ENCODE data around the gene SEMA3G.
A peak's percentile ranks its signal among the peaks of the same experiment; 100 is the strongest.

The SEMA3G gene

DNA sequence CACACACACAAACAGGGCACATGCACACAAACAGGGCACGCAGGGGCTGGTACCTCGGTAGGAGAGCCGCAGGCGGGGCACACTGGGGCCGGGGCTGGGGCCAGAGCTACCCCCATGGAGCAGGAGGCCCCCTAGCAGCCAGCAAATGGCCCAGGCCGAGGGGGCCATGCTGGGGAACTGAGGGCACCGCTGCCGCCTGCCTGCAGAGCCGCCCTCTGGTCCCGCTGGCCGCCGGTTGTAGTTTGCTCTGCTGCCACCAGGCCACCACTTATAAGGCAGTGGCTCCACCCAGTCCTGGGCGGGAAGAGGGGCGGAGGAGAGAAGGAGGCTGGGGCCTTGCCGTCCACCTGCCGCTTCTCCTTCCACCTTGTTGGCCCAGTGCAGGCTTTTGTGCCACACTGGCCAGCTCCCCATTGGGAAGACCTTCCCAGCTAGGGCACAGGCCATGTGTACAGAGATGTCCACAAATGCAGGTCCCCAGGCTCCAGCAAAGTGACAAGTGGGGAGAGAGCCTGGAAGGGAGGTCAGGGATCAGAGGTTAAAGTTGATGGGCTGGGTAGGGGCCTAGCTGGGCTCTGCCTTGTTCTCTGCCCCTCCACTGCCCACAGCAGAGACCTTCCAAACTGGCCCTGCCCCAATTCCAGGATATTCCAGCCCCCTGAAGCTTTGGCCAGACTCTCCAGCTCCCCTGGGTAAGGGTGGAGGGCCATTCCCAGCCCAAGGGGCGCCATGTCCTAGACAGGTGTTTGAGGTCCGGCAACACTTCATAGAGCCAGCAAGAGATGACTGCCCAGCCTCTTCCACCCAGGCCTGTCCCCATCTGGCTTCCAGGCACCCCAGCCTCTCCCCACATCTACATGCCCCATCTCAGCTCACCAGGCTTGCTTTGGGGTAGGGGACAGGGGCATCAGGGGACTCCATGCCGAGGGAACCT is at the start of gene SEMA3G:
TSS of gene SEMA3G (minus strand) at position 244 of the 934 bp plus-strand sequence. CDS start at position 168, 76 bp downstream.
- DNase-seq (ENCODE audit: low read depth), result peak; percentile 19
- no peak within 1 kb of the TSS for H3K4me3 ChIP-seq (ENCODE audit: low read depth, low read length)
- TF ChIP-seq, protein P1, sequence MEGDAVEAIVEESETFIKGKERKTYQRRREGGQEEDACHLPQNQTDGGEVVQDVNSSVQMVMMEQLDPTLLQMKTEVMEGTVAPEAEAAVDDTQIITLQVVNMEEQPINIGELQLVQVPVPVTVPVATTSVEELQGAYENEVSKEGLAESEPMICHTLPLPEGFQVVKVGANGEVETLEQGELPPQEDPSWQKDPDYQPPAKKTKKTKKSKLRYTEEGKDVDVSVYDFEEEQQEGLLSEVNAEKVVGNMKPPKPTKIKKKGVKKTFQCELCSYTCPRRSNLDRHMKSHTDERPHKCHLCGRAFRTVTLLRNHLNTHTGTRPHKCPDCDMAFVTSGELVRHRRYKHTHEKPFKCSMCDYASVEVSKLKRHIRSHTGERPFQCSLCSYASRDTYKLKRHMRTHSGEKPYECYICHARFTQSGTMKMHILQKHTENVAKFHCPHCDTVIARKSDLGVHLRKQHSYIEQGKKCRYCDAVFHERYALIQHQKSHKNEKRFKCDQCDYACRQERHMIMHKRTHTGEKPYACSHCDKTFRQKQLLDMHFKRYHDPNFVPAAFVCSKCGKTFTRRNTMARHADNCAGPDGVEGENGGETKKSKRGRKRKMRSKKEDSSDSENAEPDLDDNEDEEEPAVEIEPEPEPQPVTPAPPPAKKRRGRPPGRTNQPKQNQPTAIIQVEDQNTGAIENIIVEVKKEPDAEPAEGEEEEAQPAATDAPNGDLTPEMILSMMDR (IDR thresholded peaks at IDR 0.05; ENCODE audit: low read depth, low read length, missing control alignments), result peak; percentile 66

GRCh38 chr3:52494445-52494844 is 49.5 kb upstream of the SEMA3G start:
- H3K4me3 ChIP-seq (ENCODE audit: low read depth, low read length), result no peak overlapping the region
- no peak for DNase-seq (ENCODE audit: low read depth)
- TF ChIP-seq, protein P1 (IDR thresholded peaks at IDR 0.05; ENCODE audit: low read depth, low read length, missing control alignments), result no peak

GRCh38 chr3:52493232-52494017 is 48.5 kb upstream of the SEMA3G start:
- no peak for DNase-seq (ENCODE audit: low read depth)
- no peak overlapping the region for H3K4me3 ChIP-seq (ENCODE audit: low read depth, low read length)
- TF ChIP-seq, protein P1 (IDR thresholded peaks at IDR 0.05; ENCODE audit: low read depth, low read length, missing control alignments), result no peak

DNA sequence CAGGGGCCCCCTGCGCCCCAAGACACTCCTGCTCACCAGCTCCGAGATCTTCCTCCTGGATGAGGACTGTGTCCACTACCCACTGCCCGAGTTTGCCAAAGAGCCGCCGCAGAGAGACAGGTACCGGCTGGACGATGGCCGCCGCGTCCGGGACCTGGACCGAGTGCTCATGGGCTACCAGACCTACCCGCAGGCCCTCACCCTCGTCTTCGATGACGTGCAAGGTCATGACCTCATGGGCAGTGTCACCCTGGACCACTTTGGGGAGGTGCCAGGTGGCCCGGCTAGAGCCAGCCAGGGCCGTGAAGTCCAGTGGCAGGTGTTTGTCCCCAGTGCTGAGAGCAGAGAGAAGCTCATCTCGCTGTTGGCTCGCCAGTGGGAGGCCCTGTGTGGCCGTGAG is 47.2 kb upstream of the SEMA3G start:
- TF ChIP-seq, protein P1 (IDR thresholded peaks at IDR 0.05; ENCODE audit: low read depth, low read length, missing control alignments), result no peak
- H3K4me3 ChIP-seq (ENCODE audit: low read depth, low read length), result no peak overlapping the region

GRCh38 chr3:52490939-52491526 is 46.1 kb upstream of the SEMA3G start:
- no peak for DNase-seq (ENCODE audit: low read depth)
- no peak overlapping the region for H3K4me3 ChIP-seq (ENCODE audit: low read depth, low read length)
- TF ChIP-seq, protein P1 (IDR thresholded peaks at IDR 0.05; ENCODE audit: low read depth, low read length, missing control alignments), result no peak

More for the DNA sequence above, 47.2 kb upstream of the SEMA3G start:
- DNase-seq (ENCODE audit: low read depth), result no peak

- no peak for DNase-seq (ENCODE audit: low read depth)
- TF ChIP-seq, protein P1 (IDR thresholded peaks at IDR 0.05; ENCODE audit: low read depth, low read length, missing control alignments), result no peak
- H3K4me3 ChIP-seq (ENCODE audit: low read depth, low read length), result no peak overlapping the region
Observed at GRCh38 chr3:52490035-52490938, 45.4 kb upstream of the SEMA3G start.
